A549 (cell line): Measurements from ENCODE around the gene PXDN.

Experiments used
- CTCF ChIP-seq: fragments of >200 bp; sonication (Bioruptor Twin); formaldehyde crosslinking; IDR thresholded peaks from 3 replicates; pipeline ENCODE4 v1.5.1; 2016
- FOSL2 ChIP-seq, 2 experiments: fragments of 450-650 bp in 1 of 2; fragments of >200 bp in 1 of 2; sonication (Bioruptor Twin) in 1 of 2; formaldehyde crosslinking; IDR thresholded peaks; 2 replicates each; pipeline versions ENCODE4 v1.5.0 to v1.6.1; 2016 to 2020; ENCODE audit warnings: mild to moderate bottlenecking in 1 of 2, moderate library complexity in 1 of 2
- HEYL ChIP-seq: fragments of 250-450 bp; sonication (Bioruptor Pico); IDR thresholded peaks from 2 replicates; pipeline ENCODE4 v1.8.0; 2021; ENCODE audit warnings: mild to moderate bottlenecking, moderate library complexity
- JUNB ChIP-seq: fragments of >200 bp; sonication (Bioruptor Twin); formaldehyde crosslinking; IDR thresholded peaks from 2 replicates; pipeline ENCODE4 v1.6.1; 2016
- KDM5A ChIP-seq: fragments of 200-600 bp; sonication (generic); IDR thresholded peaks from 2 replicates; pipeline ENCODE4 v1.6.1; 2016; ENCODE audit warnings: antibody characterized with exemption, mild to moderate bottlenecking
- MAFK ChIP-seq: fragments of 450-650 bp; IDR thresholded peaks from 2 replicates; pipeline ENCODE4 v1.6.1; 2014; ENCODE audit not compliant: partially characterized antibody
- MAX ChIP-seq: IDR thresholded peaks from 2 replicates; pipeline ENCODE4 v1.6.1; 2012
- POLR2A ChIP-seq: IDR thresholded peaks from 2 replicates; pipeline ENCODE4 v1.6.1; 2012; ENCODE audit warnings: mild to moderate bottlenecking, low read length
- RAD21 ChIP-seq, 2 experiments: fragments of >200 bp in 1 of 2; sonication (Bioruptor Twin) in 1 of 2; formaldehyde crosslinking in 1 of 2; IDR thresholded peaks in 1 of 2; conservative IDR thresholded peaks in 1 of 2; 2 replicates in 1 of 2; 3 replicates in 1 of 2; pipeline ENCODE4 v1.6.1; 2012 to 2018; ENCODE audit warnings: inconsistent platforms in 1 of 2
- REST ChIP-seq: fragments of 200-600 bp; sonication (generic); IDR thresholded peaks from 2 replicates; pipeline ENCODE4 v1.6.1; 2016; ENCODE audit warnings: antibody characterized with exemption, mild to moderate bottlenecking, moderate library complexity
- RNF2 ChIP-seq: fragments of 200-600 bp; sonication (generic); IDR thresholded peaks from 2 replicates; pipeline ENCODE4 v1.6.1; 2016; ENCODE audit warnings: low read depth, mild to moderate bottlenecking, antibody characterized with exemption, moderate library complexity, borderline replicate concordance
- SMC3 ChIP-seq: fragments of >200 bp; sonication (Bioruptor Twin); formaldehyde crosslinking; IDR thresholded peaks from 3 replicates; pipeline ENCODE4 v1.6.1; 2018; ENCODE audit warnings: inconsistent platforms
- USF2 ChIP-seq: fragments of 450-650 bp; IDR thresholded peaks from 2 replicates; pipeline ENCODE4 v1.6.1; 2014; ENCODE audit warnings: antibody characterized with exemption

DNA sequence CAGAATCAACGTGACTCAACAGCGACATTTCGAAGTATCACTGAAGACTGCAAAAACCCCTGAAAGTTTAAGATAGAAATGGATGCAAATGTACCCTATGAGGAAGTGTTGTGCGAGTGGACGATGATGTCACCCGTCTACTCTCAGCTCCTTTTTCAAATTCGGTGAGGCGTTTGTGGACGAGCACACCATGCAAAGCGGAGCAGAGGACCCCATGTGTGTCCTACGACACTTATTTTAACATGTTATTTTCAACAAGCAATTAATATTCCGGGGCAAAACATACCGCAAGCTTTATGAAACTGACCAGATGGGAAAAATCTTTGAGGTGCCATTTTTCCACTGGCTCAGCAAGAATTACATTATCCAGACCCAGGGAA is 2.0 kb downstream of the PXDN start:
- TF ChIP-seq SMC3: no peak
- no peak for TF ChIP-seq CTCF
- no peak for TF ChIP-seq POLR2A
- no peak for TF ChIP-seq JUNB
- no peak for TF ChIP-seq HEYL (CRISPR knock-in tag)
- TF ChIP-seq KDM5A: no peak
- TF ChIP-seq MAX: no peak
- no peak for TF ChIP-seq FOSL2 (IDR thresholded peaks at IDR 0.05)
- TF ChIP-seq FOSL2 (CRISPR knock-in tag; IDR thresholded peaks at IDR 0.05): no peak
- TF ChIP-seq RAD21 (conservative IDR thresholded peaks at IDR 0.05 in 1 of 2, IDR thresholded peaks at IDR 0.05 in 1 of 2): no peak
- no peak for TF ChIP-seq USF2
- TF ChIP-seq RNF2: no peak
- no peak for TF ChIP-seq REST
- TF ChIP-seq MAFK: no peak
